HG03175 (cell line): ENCODE data around the gene CASZ1.

Source experiments
- ATAC-seq: cut with Tn5 transposase; IDR thresholded peaks from one replicate; pipeline ENCODE4 v1.9.1; 2021; ENCODE audit warnings: mild to moderate bottlenecking, moderate library complexity; ENCODE audit not compliant: unreplicated experiment

Gene CASZ1

DNA sequence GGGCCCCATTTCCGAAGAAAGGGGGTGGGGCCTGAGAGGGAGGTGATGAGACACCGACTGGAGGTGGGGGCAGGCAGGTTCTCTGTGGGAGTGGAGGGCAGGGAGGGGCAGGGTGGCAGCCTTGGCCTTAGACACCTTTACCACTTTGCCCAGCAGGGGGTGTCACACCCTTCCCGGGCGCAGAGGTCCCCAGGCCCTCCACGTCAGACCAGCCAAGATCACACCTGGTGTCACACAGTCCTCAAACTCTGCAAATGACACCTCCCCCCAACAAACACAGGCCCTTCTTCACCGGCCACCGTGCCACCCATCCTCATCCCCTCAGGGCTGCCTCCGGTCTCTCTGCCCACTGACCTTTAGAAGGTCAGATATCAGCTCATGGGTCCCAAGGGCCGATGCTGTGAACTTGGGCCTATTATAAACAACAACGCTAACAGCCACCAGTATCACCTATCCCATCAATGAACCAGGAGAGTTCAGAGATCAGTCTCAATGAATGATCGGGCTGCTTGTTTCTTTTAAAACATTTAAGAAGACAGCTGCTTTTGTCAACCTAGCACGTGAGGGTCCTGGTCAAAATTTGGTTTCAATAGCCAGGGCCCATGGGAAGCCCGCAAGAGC is 103.9 kb downstream of the CASZ1 start:
- no peak for ATAC-seq

DNA sequence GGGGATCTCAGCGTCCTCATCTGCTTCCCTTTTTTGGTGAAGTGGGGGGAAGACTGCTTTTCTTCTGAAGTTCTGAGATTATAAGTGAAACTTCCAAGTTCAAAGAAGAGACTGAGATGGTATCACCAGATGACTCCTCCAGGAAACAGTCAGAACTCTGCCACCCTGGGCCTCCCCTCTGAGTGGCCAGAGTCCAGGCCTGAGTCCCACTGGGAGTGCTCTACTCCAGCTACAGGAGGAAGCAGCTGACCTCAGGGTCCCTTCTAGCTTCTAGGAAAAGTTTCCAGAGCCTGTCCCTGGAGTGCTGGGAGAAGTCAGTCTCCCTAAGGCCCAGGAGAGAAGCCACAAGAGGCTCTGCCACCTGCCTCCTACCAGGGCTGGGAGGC is 104.7 kb downstream of the CASZ1 start:
- ATAC-seq: no peak

DNA sequence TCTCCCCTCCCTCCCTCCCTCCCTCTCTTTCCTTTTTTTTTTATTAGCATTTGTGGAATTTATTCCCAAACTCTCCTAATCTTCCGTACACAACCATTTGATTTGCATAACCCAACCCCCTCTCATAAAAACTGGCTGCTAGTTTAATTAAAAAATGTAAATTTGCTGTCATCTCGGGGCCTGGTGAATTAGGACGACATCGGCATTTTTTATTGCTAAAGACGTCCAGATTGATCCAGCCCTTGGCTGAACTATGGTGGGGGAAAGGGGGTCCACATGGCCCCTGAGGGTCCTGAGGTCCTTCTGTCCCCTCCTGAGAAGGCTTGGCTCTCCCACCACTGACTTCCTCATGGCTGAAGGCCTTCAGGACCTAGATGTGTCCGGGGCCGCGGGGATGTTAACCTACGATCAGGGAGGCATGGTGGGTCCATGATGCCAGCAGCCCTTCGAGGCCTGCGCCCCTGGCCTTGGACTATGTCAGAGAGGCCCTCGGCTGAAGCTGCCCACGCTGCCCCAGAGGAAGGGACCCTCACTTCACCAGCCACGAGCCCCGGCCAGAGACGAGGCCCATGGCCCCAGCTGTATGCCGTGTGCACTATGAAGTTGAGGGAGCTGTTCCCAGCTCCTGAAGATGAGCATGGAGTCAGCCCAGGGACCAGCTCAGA is 105.2 kb downstream of the CASZ1 start:
- ATAC-seq: no peak

DNA sequence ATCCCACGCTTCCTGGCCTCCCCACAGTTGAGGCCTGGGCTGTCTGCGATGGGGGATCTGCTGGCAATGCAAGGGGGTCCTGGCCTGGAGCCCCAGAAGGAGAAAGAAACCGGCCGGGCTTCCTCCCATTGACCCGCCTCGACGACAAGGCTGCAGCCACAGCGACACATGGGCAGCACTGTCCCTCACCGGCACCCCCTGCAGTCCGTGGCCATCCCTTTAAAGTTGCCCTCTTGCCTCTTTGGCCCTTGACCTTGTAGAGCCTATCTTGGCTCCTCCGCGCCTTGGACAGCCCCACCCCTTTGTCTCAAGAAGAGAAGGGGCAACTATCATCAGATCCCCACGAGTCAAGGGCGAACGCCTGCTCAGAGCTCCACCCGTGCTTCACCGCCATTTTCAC is 106.0 kb downstream of the CASZ1 start:
- ATAC-seq: no peak

DNA sequence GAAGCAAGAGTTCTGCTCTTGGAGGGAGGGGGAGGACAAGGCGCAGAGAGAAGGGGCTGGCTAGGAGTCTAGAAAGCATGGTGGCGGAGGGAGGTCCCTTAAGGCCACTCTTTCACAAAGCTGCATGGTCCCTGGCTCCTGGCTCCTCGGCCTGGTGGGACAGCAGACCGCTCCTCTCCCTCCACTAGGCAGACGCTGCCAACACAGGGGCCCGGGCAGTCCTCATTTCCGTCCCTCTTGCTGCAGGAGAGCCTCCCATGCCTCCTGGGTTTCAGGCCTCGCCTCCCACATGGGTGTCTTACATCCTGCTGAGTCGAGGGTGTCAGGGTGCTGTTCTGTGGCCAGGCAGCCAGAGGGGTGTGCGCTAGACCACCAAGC is 108.0 kb downstream of the CASZ1 start:
- no peak for ATAC-seq

DNA sequence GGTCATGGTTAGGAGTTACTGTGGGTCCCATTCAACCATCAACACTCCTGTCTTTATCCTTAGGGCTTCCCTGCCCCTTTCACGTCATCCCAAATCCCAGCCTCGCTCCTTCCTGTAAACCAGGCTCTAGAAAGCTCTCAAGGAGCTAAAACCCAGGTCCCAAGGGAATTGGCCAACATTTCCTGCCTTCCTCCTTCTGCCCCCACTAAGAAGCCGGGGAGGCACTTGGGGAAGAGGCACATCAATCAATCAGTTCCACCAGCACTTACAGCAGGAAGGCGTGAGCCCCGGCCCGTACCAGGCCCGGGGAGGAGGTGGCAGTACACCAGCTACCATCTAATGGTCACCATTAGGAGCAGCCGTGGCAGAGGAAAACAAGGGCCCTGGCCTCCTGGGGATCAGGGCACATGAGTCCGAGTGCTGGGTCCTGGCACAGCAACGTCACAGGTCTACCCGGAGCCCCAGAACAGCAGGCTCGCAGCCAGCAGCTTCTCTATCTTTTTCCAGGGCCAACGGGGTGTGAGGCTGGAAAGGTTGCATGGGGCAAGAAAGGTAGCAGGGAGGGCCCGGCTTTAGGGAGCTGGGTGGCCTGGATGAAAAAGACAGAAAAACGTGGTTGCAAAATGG is 108.6 kb downstream of the CASZ1 start:
- ATAC-seq: no peak

DNA sequence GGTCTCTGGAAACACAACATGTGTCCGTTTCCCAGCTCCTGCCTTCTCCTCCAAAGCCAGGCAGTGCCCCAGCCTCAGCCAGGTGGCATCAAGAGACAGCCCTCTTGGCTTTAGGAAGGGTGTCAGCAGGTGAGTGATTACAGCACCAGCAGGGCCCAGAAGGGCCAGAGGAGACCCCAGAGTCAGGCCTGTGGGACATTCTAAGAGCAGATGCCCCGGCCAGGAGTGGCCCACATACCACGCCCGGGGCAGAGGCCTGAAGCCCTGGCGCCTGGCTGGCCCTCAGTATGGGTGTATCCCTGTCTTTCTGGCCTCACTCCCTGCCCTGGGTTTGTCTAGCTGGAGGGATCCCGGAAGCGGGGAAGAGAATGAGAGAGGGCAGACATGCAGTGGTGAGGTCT is 109.2 kb downstream of the CASZ1 start:
- ATAC-seq: no peak

DNA sequence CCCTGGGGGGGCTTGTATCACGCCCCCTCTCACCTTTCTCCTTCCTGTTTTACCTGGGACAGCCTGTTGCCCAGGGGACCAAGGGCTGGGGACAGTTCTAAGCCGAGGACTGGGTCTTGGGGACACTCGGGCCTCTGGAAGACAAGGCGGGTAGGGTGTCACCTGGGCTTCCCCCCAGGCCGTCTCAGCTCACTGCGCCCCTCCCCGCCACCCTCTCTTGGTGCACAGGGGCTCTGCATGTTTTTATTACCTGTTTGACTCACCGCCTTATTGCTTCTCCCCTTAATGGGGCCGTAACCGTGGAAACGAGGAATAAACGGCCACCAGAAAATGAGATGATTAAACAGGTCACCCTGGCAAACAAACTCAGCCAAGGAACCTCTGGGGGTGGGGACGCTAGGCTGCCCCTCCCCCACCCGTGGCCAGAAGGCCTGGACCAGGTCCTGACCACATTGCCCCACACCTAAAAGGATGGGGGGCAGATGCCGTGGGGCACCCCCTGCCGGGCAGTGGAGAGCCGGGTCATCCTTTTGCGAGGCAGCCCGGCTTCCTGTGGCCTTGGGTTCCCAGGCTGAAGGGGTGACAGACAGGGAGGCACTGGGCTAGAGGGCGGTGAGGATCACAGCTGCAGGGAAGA is 109.9 kb downstream of the CASZ1 start:
- ATAC-seq: no peak

DNA sequence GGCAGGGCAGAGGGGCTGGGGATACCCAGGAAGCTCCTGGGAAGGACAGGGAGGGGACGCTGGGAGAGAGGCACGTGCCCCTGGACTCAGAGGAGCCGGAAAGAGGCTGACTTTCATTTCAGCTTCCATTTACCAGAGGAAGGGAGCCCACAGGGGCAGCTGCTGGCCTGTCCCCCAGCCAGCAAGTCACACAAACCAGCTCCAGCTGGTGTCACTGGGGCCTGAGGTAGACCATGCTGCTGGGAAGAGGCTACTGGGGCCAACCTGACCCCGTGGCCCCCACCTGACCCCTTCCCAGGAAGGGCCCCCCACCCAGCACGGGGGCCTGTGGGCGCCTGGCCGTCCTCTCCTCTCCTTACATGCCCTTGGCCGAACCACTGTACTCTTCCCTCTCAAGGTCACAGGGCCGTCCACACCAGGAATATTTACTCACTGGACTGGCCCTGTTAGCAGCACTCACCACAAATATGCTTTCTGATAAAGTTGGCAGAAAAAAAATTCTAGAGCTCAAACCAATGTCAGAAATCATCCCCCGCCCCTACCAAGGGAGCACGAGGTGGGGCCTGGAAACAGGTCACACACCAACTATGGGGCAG is 110.5 kb downstream of the CASZ1 start:
- no peak for ATAC-seq

DNA sequence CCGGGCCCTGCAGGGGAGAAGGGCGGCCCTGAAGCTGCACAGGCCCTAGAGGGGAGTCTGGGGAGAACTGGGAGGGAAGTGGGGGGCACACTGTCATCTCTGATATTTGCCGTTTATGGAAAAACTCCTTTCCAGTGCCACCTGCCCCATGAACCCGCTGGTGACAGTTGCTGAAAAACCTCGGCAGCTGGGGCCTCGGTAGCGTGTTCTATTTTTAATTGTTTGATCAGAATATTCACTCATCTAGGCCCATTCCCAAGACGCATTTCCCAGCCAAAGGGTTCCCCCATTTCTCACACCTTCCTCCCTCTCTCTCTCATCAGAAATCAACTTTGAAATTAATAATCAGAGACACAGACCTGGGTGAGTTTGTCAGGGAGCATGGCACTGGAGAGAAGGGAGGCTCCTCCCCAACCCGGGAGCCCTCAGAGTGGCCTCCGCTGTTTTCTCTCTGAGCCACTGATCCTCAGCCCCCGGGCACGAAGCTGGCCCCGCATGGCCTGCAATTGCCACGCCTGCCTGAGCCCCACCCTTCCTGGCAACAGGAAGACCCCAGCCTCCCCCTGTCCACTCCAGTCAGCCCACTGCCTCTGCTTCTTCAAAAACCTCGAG is 111.1 kb downstream of the CASZ1 start:
- ATAC-seq: no peak

DNA sequence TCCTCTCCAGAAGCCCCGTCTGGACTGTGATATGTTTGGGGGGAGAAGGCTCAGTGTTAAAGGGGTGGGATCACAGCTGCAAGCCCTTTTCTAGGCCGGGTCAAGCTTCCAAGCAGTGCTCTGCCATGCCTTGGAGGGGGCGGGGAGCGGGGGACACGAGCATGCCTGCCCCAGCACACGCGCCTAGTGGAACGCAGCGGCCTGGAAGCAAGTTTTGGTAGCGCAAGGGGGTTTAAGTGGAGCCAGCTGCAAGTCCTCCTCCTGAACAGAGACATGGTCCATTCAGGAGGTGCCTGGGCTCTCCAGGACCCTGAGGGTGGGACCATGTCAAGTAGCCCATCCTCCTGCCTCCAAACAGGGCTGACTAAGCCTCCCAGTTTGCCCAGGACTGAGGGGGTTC is 112.2 kb downstream of the CASZ1 start:
- no peak for ATAC-seq

DNA sequence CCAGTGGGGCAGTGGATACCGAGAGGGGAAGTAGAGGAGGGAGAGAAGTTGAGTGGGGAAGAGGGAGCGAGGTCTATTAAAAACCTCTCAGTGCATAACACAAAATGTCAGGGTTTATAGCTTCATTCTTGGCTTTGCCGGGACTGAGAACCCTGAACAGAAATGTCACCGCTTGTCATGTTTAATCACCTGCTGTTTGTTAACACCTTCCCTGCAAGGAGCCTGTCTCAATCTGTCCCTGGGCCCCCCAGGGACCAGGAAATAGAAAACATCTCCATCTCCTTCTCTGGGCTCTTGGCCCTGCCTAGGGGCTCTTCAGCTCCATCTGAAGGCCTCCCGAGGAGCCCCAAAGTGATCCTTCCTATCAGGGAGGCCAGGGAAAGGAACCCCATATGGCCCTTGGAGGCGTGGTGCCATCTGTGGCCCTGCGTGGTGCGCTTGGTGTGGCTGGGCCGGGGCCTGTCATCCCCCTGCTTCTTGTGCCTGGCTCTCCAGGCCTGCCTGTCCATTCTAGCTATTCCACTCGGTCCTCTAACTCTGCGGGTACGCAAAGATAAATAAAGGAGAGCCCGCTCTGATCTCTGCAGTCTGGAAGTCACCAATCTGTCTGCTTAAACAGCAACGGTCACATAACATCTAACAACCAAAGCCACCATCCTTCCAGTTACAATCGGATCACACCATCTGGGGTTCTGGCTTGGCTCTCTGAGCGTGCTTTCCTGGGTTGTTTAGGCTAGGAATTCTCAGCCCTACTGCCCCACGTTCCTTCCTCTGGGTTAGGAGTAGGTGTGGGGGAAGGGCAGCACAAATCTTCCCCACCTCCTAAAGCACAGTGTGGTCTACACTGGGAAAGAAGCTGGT is 113.8 kb downstream of the CASZ1 start:
- ATAC-seq: no peak

DNA sequence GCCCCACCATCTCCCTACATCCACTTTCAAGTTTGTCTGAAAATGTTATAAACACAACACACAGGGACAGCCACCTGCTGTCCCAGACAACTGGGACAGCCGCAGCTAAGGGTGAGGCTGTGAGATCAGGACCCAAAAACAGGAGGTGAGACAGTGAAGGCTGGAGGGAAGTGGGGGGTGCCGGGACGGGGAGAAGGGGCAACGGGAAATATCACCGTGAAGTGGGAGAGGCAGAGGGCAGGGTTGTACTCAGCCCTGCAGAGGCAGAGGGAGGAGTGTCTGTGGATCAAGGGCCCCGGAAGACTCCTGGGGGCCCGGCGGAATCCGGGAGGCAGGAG is 114.4 kb downstream of the CASZ1 start:
- ATAC-seq: no peak

DNA sequence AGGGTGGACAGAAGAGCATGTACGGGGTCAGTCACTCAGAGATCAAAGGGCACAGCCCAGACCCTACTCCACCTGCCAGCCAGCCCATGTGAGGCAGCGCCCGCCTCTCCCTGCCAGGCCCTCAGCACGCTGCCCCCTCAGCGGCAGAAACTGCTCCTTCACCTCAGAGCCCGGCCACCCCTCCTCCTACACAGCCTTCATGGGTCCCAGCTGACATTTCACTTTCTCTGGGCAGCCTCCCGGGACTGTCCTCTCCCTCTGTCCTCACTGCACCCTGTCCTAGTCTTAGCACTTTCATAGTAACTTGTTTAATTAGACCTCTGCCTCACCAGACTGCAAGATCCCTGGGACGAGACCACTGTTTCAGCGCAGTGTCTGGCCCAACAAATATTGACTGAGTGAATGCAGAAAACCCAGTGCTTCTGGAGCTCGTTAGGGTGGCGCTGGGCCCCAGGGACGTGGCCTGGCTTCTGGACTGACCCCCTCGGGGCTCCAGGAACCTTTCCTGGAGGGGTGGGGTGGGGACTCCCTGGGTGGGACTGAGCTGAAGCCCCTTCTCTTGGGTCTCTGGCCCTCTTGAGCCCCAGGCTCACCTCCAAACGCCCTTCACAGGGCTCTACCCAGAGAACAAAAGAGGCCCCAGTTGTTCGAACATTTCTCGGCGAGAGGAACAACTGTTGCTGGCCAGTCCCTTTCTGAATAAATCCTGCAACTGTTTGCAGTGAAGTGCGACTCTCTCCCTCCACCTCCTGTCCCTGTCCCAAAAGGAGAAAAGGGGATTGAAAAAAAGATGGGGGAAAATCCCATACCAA is 114.9 kb downstream of the CASZ1 start:
- ATAC-seq: no peak

DNA sequence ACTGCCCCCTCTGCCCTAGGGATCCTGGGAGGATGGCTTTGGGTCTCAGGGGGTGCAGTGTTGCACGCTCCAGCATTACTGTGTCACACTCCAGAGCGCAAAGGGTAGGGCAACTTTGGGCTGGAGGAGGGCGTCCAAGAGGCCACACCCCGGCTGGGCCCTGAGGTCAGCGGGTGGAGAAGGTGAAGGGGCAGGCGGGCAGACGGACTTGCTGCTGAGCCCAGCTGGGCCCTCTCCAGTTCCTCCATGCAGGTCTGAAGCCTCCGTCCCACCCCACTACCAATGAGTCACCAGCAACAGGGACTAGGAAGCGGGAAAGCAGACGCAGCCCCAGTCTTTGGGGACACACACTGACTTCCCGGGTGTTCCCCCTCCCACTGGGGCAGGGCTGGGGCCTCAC is 116.0 kb downstream of the CASZ1 start:
- ATAC-seq: no peak

DNA sequence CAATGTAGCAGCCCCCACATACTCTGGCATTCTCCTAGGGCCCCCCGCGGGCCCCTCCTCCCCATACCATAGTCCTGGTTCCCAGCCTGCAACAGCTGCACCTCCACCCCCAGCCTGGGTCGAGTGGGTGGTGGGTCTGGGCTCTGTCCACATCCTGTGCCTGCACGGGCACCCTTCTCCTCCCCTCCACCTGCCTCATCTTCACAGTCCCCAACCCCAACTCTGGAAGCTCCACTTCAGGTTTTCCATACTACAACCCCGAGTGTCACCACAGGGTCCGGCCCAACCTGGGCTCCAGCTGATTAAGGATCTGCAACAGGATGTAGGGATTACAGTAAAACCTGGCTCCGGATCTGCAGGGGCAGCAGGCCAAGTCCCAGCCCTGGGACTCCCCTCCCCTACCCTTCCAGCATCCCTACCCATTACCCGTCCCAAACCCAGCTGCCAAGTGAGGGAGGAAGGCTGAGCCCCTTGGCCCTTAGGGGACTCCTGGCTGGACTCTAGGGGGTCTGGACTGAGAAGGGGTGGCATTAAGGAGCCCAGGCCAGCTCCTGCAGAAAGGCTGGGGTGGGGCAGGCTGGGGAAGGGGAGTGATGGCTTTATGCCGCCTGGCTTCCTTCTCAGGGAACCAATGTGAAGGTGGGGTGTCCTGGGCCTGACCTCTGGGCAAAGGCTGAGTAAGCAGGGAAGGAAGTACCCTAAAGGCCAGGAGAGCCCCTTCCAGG is 116.8 kb downstream of the CASZ1 start:
- no peak for ATAC-seq

DNA sequence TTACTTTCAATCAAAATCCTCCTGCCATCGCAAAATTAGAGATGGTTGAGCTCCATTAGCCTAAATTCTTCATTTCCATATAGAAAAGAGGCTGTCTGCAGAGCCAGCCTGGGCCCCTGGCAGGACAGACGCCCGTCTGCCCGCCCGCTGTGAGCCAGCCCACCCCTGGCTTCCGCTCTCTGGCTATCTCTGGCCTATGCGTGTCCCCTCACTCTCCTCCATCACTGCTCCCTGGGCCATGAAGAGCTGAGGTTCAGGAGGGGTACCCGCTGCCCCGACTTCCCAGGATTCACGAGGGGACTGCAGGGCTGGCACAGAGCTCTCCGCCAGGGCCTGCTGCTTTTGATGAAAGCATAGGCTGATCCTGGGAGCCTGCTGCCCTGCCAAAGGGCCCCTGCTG is 117.6 kb downstream of the CASZ1 start:
- no peak for ATAC-seq

DNA sequence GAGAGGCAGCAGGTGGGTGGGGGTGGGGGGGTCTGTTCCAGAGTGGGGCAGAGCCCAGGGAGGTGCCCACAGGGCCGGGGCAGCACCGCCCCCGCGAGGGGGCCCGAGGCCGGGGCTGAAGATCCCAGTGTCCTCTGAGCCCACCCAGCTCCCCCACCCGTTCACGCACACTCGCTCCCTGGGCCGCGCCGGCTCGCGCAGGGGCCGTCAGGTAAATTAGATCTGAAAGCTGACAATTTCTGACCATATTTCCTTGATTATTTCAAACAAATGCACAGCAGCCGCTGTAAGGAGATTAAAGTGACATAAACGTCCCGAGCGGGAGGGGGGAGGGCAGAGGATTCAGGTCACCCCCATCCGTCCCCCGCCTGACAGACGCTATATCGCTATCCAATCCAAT is 118.0 kb downstream of the CASZ1 start:
- no peak for ATAC-seq
